K562 (cell line): ENCODE results near the gene NXNL2. TPM values are rescaled to one million over a fixed set of nuclear protein-coding genes. Genes with fewer than 3 reads are reported as not detected.

ENCODE experiments used
- ATAC-seq: fragments of 200-7000 bp; cut with Tn5 transposase; 3 replicates; pipeline ENCODE4 v1.9.1; 2020; ENCODE audit warnings: moderate library complexity
- BruUV-seq: library from RNA; stranded (reverse); fragments of 400-500 nt; replicated peaks from 2 replicates; lab custom pipeline; 2021; lab: Mats Ljungman, UMichigan
- CTCF ChIA-PET: fragments of 300-600 bp; formaldehyde crosslinking; extraction: SDS; loops from one replicate; lab custom pipeline; 2021; ENCODE audit warnings: low intra/inter-chr PET ratio; lab: Yijun Ruan, JAX
- POLR2A ChIA-PET: fragments of 300-600, 350-650 bp; sonication (Branson Sonifier 250); formaldehyde crosslinking; extraction: SDS; loops from one replicate; lab custom pipeline; 2021; ENCODE audit warnings: antibody characterized with exemption, inconsistent platforms; lab: Yijun Ruan, JAX
- DNase-seq, 4 experiments: peaks; one replicate each; pipeline versions ENCODE4 v3.0.0 to v3.0.0-alpha.2; 2011 to 2018; ENCODE audit warnings: low spot score in 3 of 4, mixed read lengths in 3 of 4; ENCODE audit errors: extremely low read depth in 1 of 4
- FAIRE-seq: peaks from 2 replicates; lab custom pipeline; 2011; peaks lifted over from hg19 to GRCh38; lab: Jason Lieb, UNC
- H2AFZ ChIP-seq: 2 replicates; pipeline ENCODE4 v1.6.0; 2011; ENCODE audit warnings: low read depth, low read length, control low read depth, inconsistent platforms
- H3K27ac ChIP-seq: fragments of 200-600 bp; 3 replicates; pipeline ENCODE4 v1.8.0; 2011; ENCODE audit warnings: low read depth, mild to moderate bottlenecking, control low read depth, inconsistent platforms, low read length, moderate library complexity, mixed read lengths; ENCODE audit errors: extremely low read depth
- H3K27me3 ChIP-seq, 2 experiments: fragments of 300-600 bp in 1 of 2; 2 replicates in 1 of 2; 3 replicates in 1 of 2; pipeline versions ENCODE4 v1.6.0 to v1.8.0; 2011; ENCODE audit warnings: inconsistent platforms in 2 of 2, low read length in 2 of 2, mild to moderate bottlenecking in 1 of 2, mixed read lengths in 1 of 2, moderate library complexity in 1 of 2; ENCODE audit not compliant: control insufficient read depth in 2 of 2, insufficient read depth in 2 of 2
- H3K36me3 ChIP-seq: fragments of 300-600 bp; 3 replicates; pipeline ENCODE4 v1.8.0; 2011; ENCODE audit warnings: mild to moderate bottlenecking, low read length, inconsistent platforms; ENCODE audit not compliant: control insufficient read depth, insufficient read depth
- H3K4me1 ChIP-seq, 2 experiments: fragments of 200-600 bp in 1 of 2; replicated peaks in 1 of 2; 2 replicates in 1 of 2; 3 replicates in 1 of 2; pipeline versions ENCODE4 v1.5.1 to v1.8.0; 2011; ENCODE audit warnings: inconsistent platforms in 2 of 2, low read length in 2 of 2, mild to moderate bottlenecking in 1 of 2, mixed read lengths in 1 of 2, moderate library complexity in 1 of 2; ENCODE audit not compliant: control insufficient read depth in 2 of 2, insufficient read depth in 2 of 2
- H3K4me2 ChIP-seq: 2 replicates; pipeline ENCODE4 v1.6.1; 2011; ENCODE audit warnings: low read length, control low read depth, inconsistent platforms, mixed read lengths; ENCODE audit not compliant: insufficient read depth
- H3K4me3 ChIP-seq: fragments of 200-600 bp; sonication (generic), shearing (Covaris generic); 2 replicates; pipeline ENCODE4 v1.5.1; 2016; ENCODE audit warnings: control low read depth, inconsistent platforms
- H3K79me2 ChIP-seq: fragments of 200-600 bp; 3 replicates; pipeline ENCODE4 v1.8.0; 2011; ENCODE audit warnings: low read length, inconsistent platforms; ENCODE audit not compliant: control insufficient read depth, insufficient read depth
- H3K9ac ChIP-seq, 2 experiments: 2 replicates each; pipeline versions ENCODE4 v1.6.0 to v1.6.1; 2011; ENCODE audit warnings: low read depth in 2 of 2, low read length in 2 of 2, control low read depth in 1 of 2, inconsistent platforms in 1 of 2, mild to moderate bottlenecking in 1 of 2, mixed read lengths in 1 of 2; ENCODE audit not compliant: insufficient read depth in 1 of 2
- H3K9me1 ChIP-seq: one replicate; pipeline ENCODE4 v1.6.0; 2011; ENCODE audit warnings: inconsistent platforms, mild to moderate bottlenecking, low read length, moderate library complexity; ENCODE audit not compliant: control insufficient read depth, insufficient read depth
- H3K9me3 ChIP-seq: replicated peaks from 2 replicates; pipeline ENCODE4 v1.5.1; 2011; ENCODE audit warnings: low read depth, low read length, inconsistent platforms; ENCODE audit not compliant: control insufficient read depth, insufficient read depth
- H4K20me1 ChIP-seq: replicated peaks from 2 replicates; pipeline ENCODE4 v1.6.1; 2011; ENCODE audit warnings: low read length, inconsistent platforms, mixed read lengths; ENCODE audit not compliant: control insufficient read depth, insufficient read depth
- ARID1B ChIP-seq: fragments of 450-650 bp; IDR thresholded peaks from 2 replicates; pipeline ENCODE4 v1.6.1; 2016; ENCODE audit warnings: antibody characterized with exemption, mild to moderate bottlenecking, inconsistent platforms
- JUNB ChIP-seq: fragments of 450-650 bp; formaldehyde crosslinking; conservative IDR thresholded peaks from 2 replicates; pipeline ENCODE4 v1.4.0; 2020; ENCODE audit warnings: mild to moderate bottlenecking
- MCM5 ChIP-seq: fragments of 450-650 bp; IDR thresholded peaks from 2 replicates; pipeline ENCODE4 v1.6.1; 2016; ENCODE audit warnings: low read depth
- MIER1 ChIP-seq: fragments of 450-650 bp; IDR thresholded peaks from 2 replicates; pipeline ENCODE4 v1.6.1; 2016; ENCODE audit warnings: antibody characterized with exemption, mild to moderate bottlenecking, low read depth
- NCOA4 ChIP-seq: fragments of 450-650 bp; IDR thresholded peaks from 2 replicates; pipeline ENCODE4 v1.6.1; 2018; ENCODE audit warnings: mild to moderate bottlenecking; ENCODE audit not compliant: partially characterized antibody
- PCBP1 ChIP-seq: fragments of 200-400 bp; formaldehyde crosslinking; IDR thresholded peaks from 2 replicates; pipeline ENCODE4 v1.6.1; 2018; ENCODE audit warnings: mild to moderate bottlenecking, low read depth, low read length; ENCODE audit not compliant: poor library complexity, severe bottlenecking
- POLR2A ChIP-seq: fragments of 450-650 bp; conservative IDR thresholded peaks from 2 replicates; pipeline ENCODE4 v1.6.1; 2016
- SMARCE1 ChIP-seq: fragments of 450-650 bp; IDR thresholded peaks from 2 replicates; pipeline ENCODE4 v1.7.1; 2016; ENCODE audit warnings: mild to moderate bottlenecking
- SNAPC5 ChIP-seq: fragments of 250-450 bp; sonication (Bioruptor Pico); IDR thresholded peaks from 2 replicates; pipeline ENCODE4 v1.8.0; 2021; ENCODE audit warnings: moderate library complexity, mild to moderate bottlenecking, inconsistent platforms
- SUPT5H ChIP-seq: fragments of 450-650 bp; IDR thresholded peaks from 2 replicates; pipeline ENCODE4 v1.6.1; 2016
- YBX1 ChIP-seq: fragments of 450-650 bp; IDR thresholded peaks from 2 replicates; pipeline ENCODE4 v1.7.1; 2016; ENCODE audit warnings: mild to moderate bottlenecking
- ZNF639 ChIP-seq, 2 experiments: fragments of 200-800 bp in 1 of 2; sonication (Bioruptor generic) in 1 of 2; sonication (generic) in 1 of 2; formaldehyde crosslinking in 1 of 2; IDR thresholded peaks in 1 of 2; conservative IDR thresholded peaks in 1 of 2; 2 replicates each; pipeline versions ENCODE4 v1.5.0 to v1.6.1; 2016 to 2020; ENCODE audit warnings: missing compliant biosample characterization in 1 of 2, missing genetic modification characterization in 1 of 2, missing genetic modification reagents in 1 of 2
- WGBS: fragments of 100-300 bp; shearing (Covaris generic); methylation state at CpG from one replicate; pipeline ENCODE4 v1.1.6; 2016; ENCODE audit warnings: low coverage, mixed read lengths; ENCODE audit not compliant: insufficient coverage; ENCODE audit errors: missing lambda C conversion rate; 5-methylcytosine and 5-hydroxymethylcytosine counted together
- in situ Hi-C: fragments of 300-500 bp; cut with MboI; formaldehyde crosslinking; loops from 4 replicates; pipeline ENCODE4 v1.15.0; 2018; ENCODE audit warnings: inconsistent platforms, mixed read lengths
- intact Hi-C: fragments of 100-400 bp; cut with micrococcal nuclease; formaldehyde crosslinking; loops from 2 replicates; pipeline ENCODE4 v1.14.2; 2022
- polyA plus RNA-seq, 8 experiments: library from polyadenylated mRNA; depleted of rRNA in 4 of 8; stranded (reverse) in 5 of 8; unstranded in 3 of 8; fragments of >200 nt; fragmentation: Nextera tagmentation in 2 of 8; fragmentation: Illumina TruSeq in 1 of 8; extraction: Ambion mirVana in 2 of 8; extraction: Trizol in 1 of 8; gene quantifications; 2 replicates each; pipeline versions ENCODE4 v1.2.1 to v1.2.3, GENCODE V29; 2011 to 2014; ENCODE audit warnings: inconsistent platforms in 1 of 8, missing spikeins in 1 of 8
- total RNA-seq, 7 experiments: library from RNA; depleted of rRNA in 6 of 7; stranded (reverse); fragments of >200 nt in 6 of 7; fragmentation: Illumina TruSeq in 2 of 7; extraction: Trizol in 2 of 7; gene quantifications; 2 replicates each; pipeline versions ENCODE4 v1.2.1 to v1.2.3, GENCODE V29; 2011 to 2021; ENCODE audit warnings: low replicate concordance in 1 of 7
- TF ChIP-seq, protein P1 (sequence below): sonication (generic); formaldehyde crosslinking; IDR thresholded peaks from 2 replicates; pipeline ENCODE4 v1.8.0; 2022; ENCODE audit warnings: missing genetic modification reagents, mild to moderate bottlenecking, borderline replicate concordance

NXNL2 gene
- total and polyA plus RNA-seq, 9 of the 15 experiments (the other 6 are each of a cell fraction or from before 2014, with no cell fraction given) = 0.15 to 0.19 TPM; not detected in 7

DNA sequence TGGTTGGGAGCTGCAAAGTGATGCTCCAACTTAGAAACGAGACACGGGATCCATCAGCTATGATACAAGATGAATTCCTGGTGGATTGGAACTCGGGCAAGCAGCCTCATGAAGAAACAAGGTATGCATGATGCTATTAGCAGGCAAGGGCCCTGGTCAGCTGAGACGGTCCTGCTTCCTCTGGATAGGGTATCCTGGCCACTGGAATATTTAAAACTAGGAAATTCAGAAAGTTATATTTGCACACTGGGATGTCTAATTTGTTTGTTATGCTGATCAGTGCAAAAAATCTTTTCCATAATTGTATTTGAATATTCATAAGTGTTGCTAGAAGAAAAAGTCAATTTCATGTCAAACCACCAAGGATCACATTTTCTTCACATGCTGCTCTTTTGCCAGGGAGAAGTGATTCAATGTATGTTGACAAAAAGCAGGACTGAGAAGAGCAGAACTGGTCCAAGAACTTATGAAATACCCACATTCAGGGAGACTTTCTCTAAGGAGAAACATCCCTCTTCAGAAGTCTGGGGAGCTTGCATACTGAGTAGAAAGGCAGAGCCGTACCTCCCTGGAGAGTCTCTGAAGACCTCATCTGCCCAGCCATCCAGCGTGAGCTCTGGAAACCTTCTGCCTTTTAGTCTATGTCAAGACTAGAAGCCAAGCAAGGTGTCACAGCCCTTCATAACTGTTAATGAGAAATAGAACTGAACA is 6.7 kb upstream of the NXNL2 start:
- in situ Hi-C loops = no loop called here
- H3K9me3 ChIP-seq = no peaks in the 10 kb centered on the region
- CTCF ChIA-PET = no interaction called here
- no peaks in the 10 kb centered on the region for H4K20me1 ChIP-seq
- no peaks in the 10 kb centered on the region for H3K36me3 ChIP-seq
- ATAC-seq = no peak
- no TSS peak for BruUV-seq
- 2% methylated on average over 6 of the region's 6 CpGs for WGBS
- no peak overlapping the region for H2AFZ ChIP-seq
- no peak overlapping the region for H3K27ac ChIP-seq
- H3K9me1 ChIP-seq = no peaks in the 10 kb centered on the region
- no peak for TF ChIP-seq JUNB (CRISPR knock-in tag)
- no peak for TF ChIP-seq MCM5
- no peak for TF ChIP-seq PCBP1
- TF ChIP-seq SMARCE1 = no peak
- TF ChIP-seq ARID1B = no peak
- TF ChIP-seq NCOA4 = no peak
- TF ChIP-seq YBX1 = no peak
- TF ChIP-seq, protein P1, sequence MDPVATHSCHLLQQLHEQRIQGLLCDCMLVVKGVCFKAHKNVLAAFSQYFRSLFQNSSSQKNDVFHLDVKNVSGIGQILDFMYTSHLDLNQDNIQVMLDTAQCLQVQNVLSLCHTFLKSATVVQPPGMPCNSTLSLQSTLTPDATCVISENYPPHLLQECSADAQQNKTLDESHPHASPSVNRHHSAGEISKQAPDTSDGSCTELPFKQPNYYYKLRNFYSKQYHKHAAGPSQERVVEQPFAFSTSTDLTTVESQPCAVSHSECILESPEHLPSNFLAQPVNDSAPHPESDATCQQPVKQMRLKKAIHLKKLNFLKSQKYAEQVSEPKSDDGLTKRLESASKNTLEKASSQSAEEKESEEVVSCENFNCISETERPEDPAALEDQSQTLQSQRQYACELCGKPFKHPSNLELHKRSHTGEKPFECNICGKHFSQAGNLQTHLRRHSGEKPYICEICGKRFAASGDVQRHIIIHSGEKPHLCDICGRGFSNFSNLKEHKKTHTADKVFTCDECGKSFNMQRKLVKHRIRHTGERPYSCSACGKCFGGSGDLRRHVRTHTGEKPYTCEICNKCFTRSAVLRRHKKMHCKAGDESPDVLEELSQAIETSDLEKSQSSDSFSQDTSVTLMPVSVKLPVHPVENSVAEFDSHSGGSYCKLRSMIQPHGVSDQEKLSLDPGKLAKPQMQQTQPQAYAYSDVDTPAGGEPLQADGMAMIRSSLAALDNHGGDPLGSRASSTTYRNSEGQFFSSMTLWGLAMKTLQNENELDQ (CRISPR knock-in tag) = no peak
- TF ChIP-seq POLR2A = no peak
- TF ChIP-seq ZNF639 (CRISPR knock-in tag; conservative IDR thresholded peaks at IDR 0.05 in 1 of 2, IDR thresholded peaks at IDR 0.05 in 1 of 2) = no peak
- TF ChIP-seq SUPT5H = no peak
- TF ChIP-seq SNAPC5 (CRISPR knock-in tag) = no peak
- no peak for TF ChIP-seq MIER1
- H3K79me2 ChIP-seq = no peaks in the 10 kb centered on the region
- H3K4me1 ChIP-seq = no peaks in the 10 kb centered on the region
- intact Hi-C loops = no loop called here
- no peak for DNase-seq
- peaks cover 0 to 5% of the 10 kb centered on the region in 2 experiments; a peak in 2 of 5 replicates for H3K27me3 ChIP-seq
- FAIRE-seq = no peak
- H3K4me2 ChIP-seq = no peak overlapping the region
- no peak overlapping the region for H3K4me3 ChIP-seq
- POLR2A ChIA-PET = no interaction called here
- no peak overlapping the region for H3K9ac ChIP-seq
